Activated naive CD4-positive, alpha-beta T cell treated with anti-CD3 and anti-CD28 coated beads for 36 hours (primary cell): Measurements from ENCODE around the gene SLC22A3. TPM values are rescaled to one million over a fixed set of nuclear protein-coding genes. Genes with fewer than 3 reads are reported as not detected.
A peak's percentile ranks its signal among the peaks of the same experiment; 100 is the strongest.
"Not testable (repeated sequence)": the region's sequence is repeated elsewhere in the genome, so short reads cannot be mapped to it uniquely, and the experiment has no call there.

Experiments
- CTCF ChIA-PET: fragments of 350-600 bp; sonication (Branson Sonifier 250); formaldehyde crosslinking; loops from one replicate; lab custom pipeline; 2021; ENCODE audit warnings: antibody characterized with exemption; lab: Charles Lee
- DNase-seq: peaks from one replicate; pipeline ENCODE4 v3.0.0-alpha.2; 2020
- H3K27ac Mint-ChIP-seq: one replicate; pipeline ENCODE4 v1.8.0; 2021; ENCODE audit warnings: mild to moderate bottlenecking, mixed read lengths
- H3K27me3 Mint-ChIP-seq: one replicate; pipeline ENCODE4 v1.8.0; 2021; ENCODE audit warnings: low read depth, mixed read lengths
- H3K36me3 Mint-ChIP-seq: one replicate; pipeline ENCODE4 v1.8.0; 2021; ENCODE audit warnings: low read depth, mixed read lengths
- H3K4me1 Mint-ChIP-seq: one replicate; pipeline ENCODE4 v1.8.0; 2021; ENCODE audit warnings: low read depth, mixed read lengths
- H3K4me3 Mint-ChIP-seq: one replicate; pipeline ENCODE4 v1.8.0; 2021; ENCODE audit warnings: mild to moderate bottlenecking, moderate library complexity, mixed read lengths
- H3K9me3 Mint-ChIP-seq: one replicate; pipeline ENCODE4 v1.8.0; 2021; ENCODE audit warnings: mixed read lengths
- intact Hi-C: fragments of 100-400 bp; cut with micrococcal nuclease; formaldehyde crosslinking; loops from one replicate; pipeline ENCODE4 v1.15.1; 2023
- total RNA-seq, 2 experiments: library from RNA; stranded (reverse); gene quantifications; one replicate each; pipeline ENCODE4 v1.2.3, GENCODE V29; 2021

Gene SLC22A3
- total RNA-seq, 2 experiments from 2014 or later: not detected

- Mint-ChIP-seq H3K4me1 (no peaks in the 10 kb centered on the region), H3K36me3 (no peaks in the 10 kb centered on the region), H3K27ac (no peak overlapping the region), H3K27me3 (peaks cover 13% of the 10 kb centered on the region), H3K4me3 (no peak overlapping the region), H3K9me3 (peaks cover 7% of the 10 kb centered on the region)
- CTCF ChIA-PET: interaction anchor here (2.9 kb wide), 1 partner anchor 11 kb away, joined by 14 read pairs; no protein-coding TSS in a partner anchor
- DNase-seq: no peak
- intact Hi-C loops: no loop called here
Measured at GRCh38 chr6:160445130-160445529, 97.0 kb downstream of the SLC22A3 start.

- no peaks in the 10 kb centered on the region for H3K36me3 Mint-ChIP-seq
- no peak for DNase-seq
- no peak overlapping the region for H3K27ac Mint-ChIP-seq
- H3K4me3 Mint-ChIP-seq: no peak overlapping the region
- peaks cover 7% of the 10 kb centered on the region for H3K9me3 Mint-ChIP-seq
- intact Hi-C loops: no loop called here
- H3K4me1 Mint-ChIP-seq: no peaks in the 10 kb centered on the region
- peaks cover 11% of the 10 kb centered on the region for H3K27me3 Mint-ChIP-seq
- CTCF ChIA-PET: interaction anchor here (2.9 kb wide), 1 partner anchor 8 kb away, joined by 14 read pairs; no protein-coding TSS in a partner anchor
Measured at GRCh38 chr6:160447350-160447749, 99.2 kb downstream of the SLC22A3 start.

- H3K4me1 Mint-ChIP-seq, CTCF ChIA-PET, H3K36me3 Mint-ChIP-seq, H3K27me3 Mint-ChIP-seq, H3K9me3 Mint-ChIP-seq, H3K27ac Mint-ChIP-seq, DNase-seq, H3K4me3 Mint-ChIP-seq, intact Hi-C loops: not testable (repeated sequence)
Measured at GRCh38 chr6:160449787-160450186, 101.6 kb downstream of the SLC22A3 start.

DNA sequence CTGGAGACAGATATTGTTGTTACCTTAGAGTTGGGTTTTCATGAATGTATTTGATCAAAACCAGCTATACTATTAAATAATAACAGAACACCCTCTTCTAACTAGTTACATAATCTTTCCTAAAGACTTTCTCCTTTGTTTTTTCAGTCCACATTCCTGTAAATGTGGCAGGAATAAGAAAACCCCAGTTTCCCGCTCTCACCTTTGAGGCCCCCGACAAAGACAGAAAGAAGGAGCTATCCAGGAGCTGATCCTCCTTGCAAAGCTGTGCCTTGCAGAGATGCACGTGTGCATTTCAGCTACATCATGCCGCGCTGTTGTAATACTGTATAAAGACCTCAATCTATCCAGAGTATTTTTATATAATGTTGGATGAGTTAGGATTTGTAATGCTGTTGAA, 102.7 kb downstream of the SLC22A3 start:
- peaks cover 7% of the 10 kb centered on the region for H3K9me3 Mint-ChIP-seq
- no peak for DNase-seq
- H3K27ac Mint-ChIP-seq: no peak overlapping the region
- H3K4me1 Mint-ChIP-seq: no peaks in the 10 kb centered on the region
- intact Hi-C loops: no loop called here
- H3K4me3 Mint-ChIP-seq: no peak overlapping the region
- peaks cover 2% of the 10 kb centered on the region for H3K27me3 Mint-ChIP-seq
- CTCF ChIA-PET: interaction anchor here (0.6 to 1.0 kb wide), 2 partner anchors 14 to 304 kb away, joined by 3 read pairs; no protein-coding TSS in a partner anchor
- H3K36me3 Mint-ChIP-seq: no peaks in the 10 kb centered on the region

DNA sequence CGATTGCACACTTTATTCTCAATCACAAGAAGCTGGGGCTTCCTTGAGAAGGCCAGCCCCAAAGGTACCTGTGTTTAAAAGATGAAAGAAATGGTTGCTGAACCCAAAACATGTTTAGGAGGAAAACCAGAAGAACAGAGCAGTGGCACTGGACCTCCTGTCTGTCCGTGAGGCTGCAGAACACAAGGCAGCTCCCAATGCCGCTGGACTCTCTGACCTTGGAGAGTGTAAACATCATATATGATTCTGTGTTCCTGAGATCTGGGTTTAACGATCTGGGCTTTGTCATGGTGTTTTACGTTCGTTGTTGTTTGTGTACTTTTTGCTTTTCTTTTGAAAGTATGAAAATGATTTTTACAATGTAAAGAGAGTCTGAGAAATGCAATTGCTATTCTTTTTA, 106.1 kb downstream of the SLC22A3 start:
- DNase-seq: no peak
- CTCF ChIA-PET: interaction anchor here (0.6 to 2.9 kb wide), 4 partner anchors 51 to 591 kb away, joined by 3 to 35 read pairs (median 12); no protein-coding TSS in a partner anchor
- Mint-ChIP-seq H3K4me3 (no peak overlapping the region), H3K27ac (no peak overlapping the region), H3K36me3 (no peaks in the 10 kb centered on the region), H3K27me3 (no peaks in the 10 kb centered on the region), H3K9me3 (peaks cover 7% of the 10 kb centered on the region), H3K4me1 (peaks cover 9% of the 10 kb centered on the region)
- intact Hi-C loops: no loop called here

DNA sequence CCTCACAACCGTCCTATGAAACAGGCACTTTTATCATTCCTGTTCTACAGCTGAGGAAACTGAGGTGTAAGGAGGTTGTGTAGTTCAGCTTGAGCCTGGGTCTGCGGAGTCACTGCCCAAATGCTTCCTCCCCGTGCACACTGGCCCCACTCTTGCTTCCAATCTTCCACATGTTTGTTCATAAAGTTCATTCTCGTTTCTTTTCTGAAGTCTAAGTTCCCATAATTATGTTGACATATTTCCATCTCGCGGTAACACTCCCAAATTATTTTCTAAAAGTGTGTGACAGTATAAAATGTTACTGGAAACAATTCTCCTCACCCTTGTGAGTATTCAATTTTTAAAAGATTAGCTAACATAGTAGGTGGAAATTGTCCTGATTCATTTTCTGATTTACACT, 106.9 kb downstream of the SLC22A3 start:
- H3K27me3 Mint-ChIP-seq: no peaks in the 10 kb centered on the region
- CTCF ChIA-PET: interaction anchor here (0.6 to 2.9 kb wide), 22 partner anchors 8 to 592 kb away, joined by 3 to 35 read pairs (median 4); no protein-coding TSS in a partner anchor
- no peaks in the 10 kb centered on the region for H3K36me3 Mint-ChIP-seq
- DNase-seq: no peak
- H3K27ac Mint-ChIP-seq: no peak overlapping the region
- H3K9me3 Mint-ChIP-seq: peaks cover under 1% of the 10 kb centered on the region
- peaks cover 17% of the 10 kb centered on the region for H3K4me1 Mint-ChIP-seq
- intact Hi-C loops: no loop called here
- H3K4me3 Mint-ChIP-seq: no peak overlapping the region

GRCh38 chr6:160455541-160456213, 107.5 kb downstream of the SLC22A3 start:
- no peak overlapping the region for H3K4me3 Mint-ChIP-seq
- H3K36me3 Mint-ChIP-seq: no peaks in the 10 kb centered on the region
- DNase-seq: peak; percentile 74
- H3K27me3 Mint-ChIP-seq: no peaks in the 10 kb centered on the region
- CTCF ChIA-PET: interaction anchor here (0.6 to 2.9 kb wide), 22 partner anchors 9 to 592 kb away, joined by 3 to 35 read pairs (median 4); no protein-coding TSS in a partner anchor
- intact Hi-C loops: loop anchor here (1.0 kb wide), 5 partner anchors 80 to 592 kb away; no protein-coding TSS in a partner anchor
- H3K27ac Mint-ChIP-seq: no peak overlapping the region
- H3K4me1 Mint-ChIP-seq: peaks cover 23% of the 10 kb centered on the region
- no peaks in the 10 kb centered on the region for H3K9me3 Mint-ChIP-seq

GRCh38 chr6:160456214-160456546, 108.0 kb downstream of the SLC22A3 start:
- H3K27ac Mint-ChIP-seq: no peak overlapping the region
- no peak for DNase-seq
- intact Hi-C loops: loop anchor here (1.0 kb wide), 5 partner anchors 79 to 593 kb away; no protein-coding TSS in a partner anchor
- CTCF ChIA-PET: interaction anchor here (0.6 to 2.9 kb wide), 13 partner anchors 8 to 319 kb away, joined by 3 to 35 read pairs (median 4); no protein-coding TSS in a partner anchor
- H3K9me3 Mint-ChIP-seq: no peaks in the 10 kb centered on the region
- H3K27me3 Mint-ChIP-seq: no peaks in the 10 kb centered on the region
- H3K36me3 Mint-ChIP-seq: no peaks in the 10 kb centered on the region
- H3K4me1 Mint-ChIP-seq: peaks cover 28% of the 10 kb centered on the region
- H3K4me3 Mint-ChIP-seq: no peak overlapping the region

DNA sequence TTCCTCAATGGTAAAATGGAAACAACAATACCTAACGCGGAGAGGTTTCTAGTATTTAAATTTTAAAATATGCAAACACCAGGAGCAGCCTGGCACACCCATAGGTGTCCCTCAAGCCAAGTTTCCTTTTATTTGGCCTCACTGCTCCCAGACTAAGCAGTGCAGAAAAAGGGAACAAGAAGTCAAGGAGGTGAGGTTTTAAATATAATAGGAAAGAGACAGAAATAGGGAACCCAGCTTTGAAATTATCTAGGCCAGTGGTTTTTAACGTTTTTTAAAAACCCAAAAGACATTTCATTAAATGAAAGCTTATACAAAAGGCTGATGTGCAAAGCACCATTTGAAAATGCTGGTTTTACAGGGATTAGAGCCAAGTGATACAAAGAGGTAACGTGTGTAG, 109.6 kb downstream of the SLC22A3 start:
- intact Hi-C loops: no loop called here
- CTCF ChIA-PET: interaction anchor here (1.3 kb wide), 1 partner anchor 319 kb away, joined by 6 read pairs; no protein-coding TSS in a partner anchor
- H3K4me3 Mint-ChIP-seq: no peak overlapping the region

DNA sequence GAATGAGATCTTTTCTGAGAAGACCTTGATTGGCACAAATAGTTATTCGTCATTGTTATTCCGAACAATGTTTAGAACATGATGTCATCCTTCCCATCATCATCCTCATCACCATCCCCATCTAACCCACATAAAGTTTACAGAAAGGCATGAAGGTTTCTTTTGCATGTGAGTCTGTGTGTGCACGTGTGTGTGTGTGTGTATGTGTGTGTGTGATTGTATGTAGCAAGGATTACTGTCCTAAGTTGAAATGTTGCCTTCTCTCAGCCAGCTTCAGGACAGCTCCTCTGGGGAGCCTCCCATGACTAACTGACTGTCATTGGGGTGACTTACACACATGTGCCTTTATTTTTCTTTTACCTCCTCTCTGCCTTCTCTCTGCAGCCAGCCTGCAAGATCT, 113.5 kb downstream of the SLC22A3 start:
- CTCF ChIA-PET: no interaction called here
- Mint-ChIP-seq H3K27ac (no peak overlapping the region), H3K4me3 (no peak overlapping the region), H3K36me3 (no peaks in the 10 kb centered on the region), H3K27me3 (no peaks in the 10 kb centered on the region), H3K9me3 (no peaks in the 10 kb centered on the region), H3K4me1 (peaks cover 53% of the 10 kb centered on the region)
- peak; percentile 23 for DNase-seq
- intact Hi-C loops: loop anchor here (1.0 to 5.0 kb wide), 9 partner anchors 59 to 1814 kb away; partner anchors contain the start of genes SOD2 and TCP1

More for the DNA sequence above, 109.6 kb downstream of the SLC22A3 start:
- peaks cover 39% of the 10 kb centered on the region for H3K4me1 Mint-ChIP-seq
- no peaks in the 10 kb centered on the region for H3K9me3 Mint-ChIP-seq
- H3K36me3 Mint-ChIP-seq: no peaks in the 10 kb centered on the region
- H3K27me3 Mint-ChIP-seq: no peaks in the 10 kb centered on the region
- no peak overlapping the region for H3K27ac Mint-ChIP-seq
- DNase-seq: no peak

DNA sequence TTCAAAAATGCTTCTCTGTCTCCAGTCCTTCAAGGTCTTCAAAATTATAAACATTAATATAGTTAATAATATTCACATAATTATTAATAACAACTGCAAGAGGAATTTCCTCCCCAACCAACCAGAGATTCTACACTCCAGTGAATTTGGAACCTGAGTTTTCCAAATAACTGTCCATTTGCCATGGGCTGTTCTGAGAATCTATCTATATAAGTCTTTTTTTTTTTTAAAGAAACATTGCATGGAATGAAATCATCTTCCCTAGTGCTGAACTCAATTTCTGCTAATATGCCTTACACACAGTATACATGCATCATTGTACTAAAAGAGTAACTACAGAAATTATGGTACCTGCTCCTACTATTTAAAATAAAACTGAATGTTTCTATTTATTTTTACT, 113.9 kb downstream of the SLC22A3 start:
- no peaks in the 10 kb centered on the region for H3K27me3 Mint-ChIP-seq
- DNase-seq: no peak
- H3K4me1 Mint-ChIP-seq: peaks cover 53% of the 10 kb centered on the region
- H3K4me3 Mint-ChIP-seq: no peak overlapping the region
- intact Hi-C loops: loop anchor here (1.0 to 5.0 kb wide), 9 partner anchors 58 to 1815 kb away; partner anchors contain the start of genes SOD2 and TCP1
- CTCF ChIA-PET: interaction anchor here (0.6 to 0.9 kb wide), 3 partner anchors 60 to 408 kb away, joined by 3 read pairs; no protein-coding TSS in a partner anchor
- no peak overlapping the region for H3K27ac Mint-ChIP-seq
- no peaks in the 10 kb centered on the region for H3K36me3 Mint-ChIP-seq
- H3K9me3 Mint-ChIP-seq: no peaks in the 10 kb centered on the region

DNA sequence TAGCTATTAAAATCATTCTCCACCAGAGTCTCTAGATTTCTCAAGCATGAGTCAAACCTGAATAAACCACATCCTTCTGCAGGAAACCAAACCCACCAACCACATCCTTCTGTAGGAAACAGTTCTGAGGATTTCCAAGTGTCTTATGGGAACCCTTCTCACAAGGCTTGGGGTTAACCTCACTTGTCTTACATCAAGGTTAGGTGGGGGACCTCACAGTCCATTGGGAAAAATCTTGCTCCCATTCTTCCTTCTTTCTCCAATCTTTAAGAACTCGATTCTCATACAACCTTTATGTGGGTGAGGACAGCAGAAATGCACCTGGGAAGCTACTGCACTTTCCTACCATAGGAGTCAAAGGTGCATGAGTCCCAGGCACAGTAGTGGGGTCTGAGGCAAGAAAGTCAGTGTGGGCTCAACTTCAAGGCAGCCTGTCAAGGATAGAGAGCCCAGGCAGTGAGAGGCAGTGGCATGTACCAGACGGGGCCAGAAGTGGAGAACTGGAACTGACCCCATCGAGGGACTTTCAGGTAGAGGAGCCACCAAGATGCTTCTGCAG, 114.5 kb downstream of the SLC22A3 start:
- H3K36me3 Mint-ChIP-seq: no peaks in the 10 kb centered on the region
- peak overlapping the region; percentile 50 for H3K27ac Mint-ChIP-seq
- intact Hi-C loops: loop anchor here (1.0 to 5.0 kb wide), 9 partner anchors 58 to 1815 kb away; partner anchors contain the start of genes SOD2 and TCP1
- H3K4me3 Mint-ChIP-seq: no peak overlapping the region
- DNase-seq: peak; percentile 79
- peaks cover 53% of the 10 kb centered on the region for H3K4me1 Mint-ChIP-seq
- CTCF ChIA-PET: interaction anchor here (0.6 to 0.9 kb wide), 4 partner anchors 57 to 409 kb away, joined by 3 read pairs; no protein-coding TSS in a partner anchor
- no peaks in the 10 kb centered on the region for H3K9me3 Mint-ChIP-seq
- H3K27me3 Mint-ChIP-seq: peaks cover 3% of the 10 kb centered on the region
